SK-N-SH (cell line): ENCODE results near the gene GPR55.

ENCODE experiments used
- CHD2 ChIP-seq: fragments of 150-350 bp; IDR thresholded peaks from 2 replicates; pipeline ENCODE4 v1.6.1; 2018; ENCODE audit warnings: low read length; ENCODE audit not compliant: partially characterized antibody
- EP300 ChIP-seq, 2 experiments: IDR thresholded peaks; 2 replicates each; pipeline versions ENCODE4 v1.4.0 to v1.6.1; 2012; ENCODE audit warnings: borderline replicate concordance in 1 of 2, low read depth in 1 of 2, low read length in 1 of 2
- FOXM1 ChIP-seq: IDR thresholded peaks from 2 replicates; pipeline ENCODE4 v1.4.0; 2012; ENCODE audit warnings: low read depth, mild to moderate bottlenecking
- JUND ChIP-seq: IDR thresholded peaks from 2 replicates; pipeline ENCODE4 v1.4.0; 2012
- NRF1 ChIP-seq: IDR thresholded peaks from 2 replicates; pipeline ENCODE4 v1.6.1; 2012; ENCODE audit warnings: low read depth, mild to moderate bottlenecking, low read length
- POLR2AphosphoS5 ChIP-seq: IDR thresholded peaks from 2 replicates; pipeline ENCODE4 v1.6.1; 2012; ENCODE audit warnings: low read depth, low read length
- RAD21 ChIP-seq: IDR thresholded peaks from 2 replicates; pipeline ENCODE4 v1.6.1; 2012; ENCODE audit warnings: mild to moderate bottlenecking, low read length
- RFX5 ChIP-seq: IDR thresholded peaks from 2 replicates; pipeline ENCODE4 v1.6.1; 2012; ENCODE audit warnings: mild to moderate bottlenecking, improper control_type of control experiment, low read length
- TCF12 ChIP-seq: IDR thresholded peaks from 2 replicates; pipeline ENCODE4 v1.4.0; 2012
- YY1 ChIP-seq: IDR thresholded peaks from 2 replicates; pipeline ENCODE4 v1.4.0; 2012; ENCODE audit warnings: low read depth, mild to moderate bottlenecking
- TF ChIP-seq, protein P1 (sequence below): fragments of 200-600 bp; sonication (generic); IDR thresholded peaks from 2 replicates; pipeline ENCODE4 v1.6.1; 2017; ENCODE audit warnings: antibody characterized with exemption, mild to moderate bottlenecking, moderate library complexity
- TF ChIP-seq, protein P2 (sequence below): IDR thresholded peaks from 2 replicates; pipeline ENCODE4 v1.6.1; 2012; ENCODE audit warnings: mild to moderate bottlenecking, low read depth, low read length, moderate library complexity

DNA sequence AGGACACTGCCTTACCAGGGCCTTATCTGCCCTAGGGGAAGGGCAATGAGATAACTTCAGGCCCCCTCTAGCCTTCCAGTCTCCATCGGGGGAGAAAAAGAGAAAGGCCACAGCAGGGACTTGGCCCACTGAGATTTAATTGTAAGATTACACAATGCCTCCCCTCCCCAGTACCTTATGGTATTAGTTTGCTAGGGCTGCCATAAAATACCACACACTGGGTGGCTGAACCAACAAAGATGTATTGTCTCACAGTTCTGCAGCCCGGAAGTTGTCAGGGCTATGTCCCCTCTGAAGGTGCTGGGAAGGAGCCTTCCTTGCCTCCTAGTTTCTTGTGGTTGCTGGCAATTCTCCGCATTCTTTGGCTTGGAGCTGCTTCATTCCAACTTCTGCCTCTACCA is 36.0 kb upstream of the GPR55 start:
- TF ChIP-seq RAD21 (no peak), FOXM1 (no peak), EP300 (IDR thresholded peaks at IDR 0.05; ENCODE audit: borderline replicate concordance in 1 of 2, low read depth in 1 of 2, low read length in 1 of 2) (no peak), CHD2 (no peak), YY1 (no peak), POLR2AphosphoS5 (no peak), TCF12 (no peak), RFX5 (no peak), NRF1 (no peak), JUND (no peak)
- TF ChIP-seq, protein P1, sequence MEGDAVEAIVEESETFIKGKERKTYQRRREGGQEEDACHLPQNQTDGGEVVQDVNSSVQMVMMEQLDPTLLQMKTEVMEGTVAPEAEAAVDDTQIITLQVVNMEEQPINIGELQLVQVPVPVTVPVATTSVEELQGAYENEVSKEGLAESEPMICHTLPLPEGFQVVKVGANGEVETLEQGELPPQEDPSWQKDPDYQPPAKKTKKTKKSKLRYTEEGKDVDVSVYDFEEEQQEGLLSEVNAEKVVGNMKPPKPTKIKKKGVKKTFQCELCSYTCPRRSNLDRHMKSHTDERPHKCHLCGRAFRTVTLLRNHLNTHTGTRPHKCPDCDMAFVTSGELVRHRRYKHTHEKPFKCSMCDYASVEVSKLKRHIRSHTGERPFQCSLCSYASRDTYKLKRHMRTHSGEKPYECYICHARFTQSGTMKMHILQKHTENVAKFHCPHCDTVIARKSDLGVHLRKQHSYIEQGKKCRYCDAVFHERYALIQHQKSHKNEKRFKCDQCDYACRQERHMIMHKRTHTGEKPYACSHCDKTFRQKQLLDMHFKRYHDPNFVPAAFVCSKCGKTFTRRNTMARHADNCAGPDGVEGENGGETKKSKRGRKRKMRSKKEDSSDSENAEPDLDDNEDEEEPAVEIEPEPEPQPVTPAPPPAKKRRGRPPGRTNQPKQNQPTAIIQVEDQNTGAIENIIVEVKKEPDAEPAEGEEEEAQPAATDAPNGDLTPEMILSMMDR, result no peak
- TF ChIP-seq, protein P2, sequence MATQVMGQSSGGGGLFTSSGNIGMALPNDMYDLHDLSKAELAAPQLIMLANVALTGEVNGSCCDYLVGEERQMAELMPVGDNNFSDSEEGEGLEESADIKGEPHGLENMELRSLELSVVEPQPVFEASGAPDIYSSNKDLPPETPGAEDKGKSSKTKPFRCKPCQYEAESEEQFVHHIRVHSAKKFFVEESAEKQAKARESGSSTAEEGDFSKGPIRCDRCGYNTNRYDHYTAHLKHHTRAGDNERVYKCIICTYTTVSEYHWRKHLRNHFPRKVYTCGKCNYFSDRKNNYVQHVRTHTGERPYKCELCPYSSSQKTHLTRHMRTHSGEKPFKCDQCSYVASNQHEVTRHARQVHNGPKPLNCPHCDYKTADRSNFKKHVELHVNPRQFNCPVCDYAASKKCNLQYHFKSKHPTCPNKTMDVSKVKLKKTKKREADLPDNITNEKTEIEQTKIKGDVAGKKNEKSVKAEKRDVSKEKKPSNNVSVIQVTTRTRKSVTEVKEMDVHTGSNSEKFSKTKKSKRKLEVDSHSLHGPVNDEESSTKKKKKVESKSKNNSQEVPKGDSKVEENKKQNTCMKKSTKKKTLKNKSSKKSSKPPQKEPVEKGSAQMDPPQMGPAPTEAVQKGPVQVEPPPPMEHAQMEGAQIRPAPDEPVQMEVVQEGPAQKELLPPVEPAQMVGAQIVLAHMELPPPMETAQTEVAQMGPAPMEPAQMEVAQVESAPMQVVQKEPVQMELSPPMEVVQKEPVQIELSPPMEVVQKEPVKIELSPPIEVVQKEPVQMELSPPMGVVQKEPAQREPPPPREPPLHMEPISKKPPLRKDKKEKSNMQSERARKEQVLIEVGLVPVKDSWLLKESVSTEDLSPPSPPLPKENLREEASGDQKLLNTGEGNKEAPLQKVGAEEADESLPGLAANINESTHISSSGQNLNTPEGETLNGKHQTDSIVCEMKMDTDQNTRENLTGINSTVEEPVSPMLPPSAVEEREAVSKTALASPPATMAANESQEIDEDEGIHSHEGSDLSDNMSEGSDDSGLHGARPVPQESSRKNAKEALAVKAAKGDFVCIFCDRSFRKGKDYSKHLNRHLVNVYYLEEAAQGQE, result no peak
